DMS53 treated with DMSO at 0.1 percent for 48 hours (cell line): ENCODE measurements around the gene MAGEF1.

Experiments used
- DNase-seq: peaks from one replicate; lab custom pipeline; 2025; ENCODE audit not compliant: unreplicated experiment; lab: John Stamatoyannopoulos, UW

The MAGEF1 gene

DNA sequence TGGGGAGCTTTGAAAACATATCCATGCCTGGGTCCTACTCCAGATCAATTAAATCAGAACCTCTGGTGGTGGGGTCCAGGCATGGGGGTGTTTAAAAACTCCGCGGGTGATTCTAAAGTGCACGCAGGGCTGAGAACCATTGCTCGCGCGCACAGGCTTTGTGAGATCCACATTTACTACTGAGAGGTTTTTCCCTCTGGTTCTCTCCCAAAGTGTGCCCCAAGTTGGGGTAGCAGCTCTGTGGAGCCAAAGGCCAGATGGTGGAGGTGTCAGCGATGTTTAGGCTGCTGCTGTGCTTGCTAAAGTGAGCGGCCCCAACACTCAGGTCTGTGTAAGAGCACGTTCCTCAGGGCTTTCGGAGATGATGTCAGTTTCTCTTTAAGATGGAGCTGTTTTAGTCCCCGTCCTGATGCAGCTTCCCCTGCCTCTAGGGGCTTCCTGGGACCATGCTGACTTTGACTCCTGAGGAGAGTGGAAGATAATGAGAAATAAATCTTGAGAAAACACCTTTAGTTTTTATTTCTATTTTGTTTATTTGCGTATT, 13.4 kb upstream of the MAGEF1 start:
- no peak for DNase-seq

DNA sequence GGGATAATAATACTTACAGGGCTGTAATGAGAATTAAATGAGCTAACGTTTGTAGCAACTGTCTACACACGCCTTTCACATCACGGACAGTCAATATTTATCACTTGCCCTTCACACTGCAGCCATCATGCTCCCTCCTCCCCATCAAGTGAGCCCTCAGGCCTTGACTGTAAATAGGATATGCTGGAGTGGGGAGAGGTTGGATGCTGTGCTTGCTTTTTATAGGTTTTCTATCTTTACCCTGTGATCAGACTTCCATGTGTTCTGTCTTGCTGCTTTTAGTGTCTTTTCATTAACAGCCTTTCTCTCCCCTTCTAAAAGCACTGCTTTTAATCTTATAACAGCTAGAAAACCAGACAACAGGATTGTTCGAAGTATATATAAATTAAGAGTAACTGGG, 12.8 kb upstream of the MAGEF1 start:
- DNase-seq: no peak

DNA sequence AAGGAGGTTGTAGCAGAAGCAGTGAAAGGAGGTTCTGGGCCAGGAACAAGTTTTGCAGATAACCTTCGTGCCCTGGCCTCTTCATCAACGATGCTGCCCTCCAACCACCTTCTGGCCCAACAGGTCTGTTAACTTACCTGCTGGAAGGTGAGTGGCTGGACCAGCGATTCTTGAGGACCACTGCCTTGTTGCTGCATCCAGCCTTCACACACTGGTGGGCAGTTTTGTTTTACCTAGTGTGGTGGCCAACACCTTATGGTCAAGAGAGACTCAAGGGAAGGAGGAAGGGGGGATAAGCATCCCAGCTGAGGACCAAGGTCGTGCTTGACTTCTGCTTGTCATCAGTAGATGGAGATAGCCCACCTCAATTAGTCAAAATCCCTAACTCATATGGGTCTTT, 7.8 kb upstream of the MAGEF1 start:
- DNase-seq: no peak

DNA sequence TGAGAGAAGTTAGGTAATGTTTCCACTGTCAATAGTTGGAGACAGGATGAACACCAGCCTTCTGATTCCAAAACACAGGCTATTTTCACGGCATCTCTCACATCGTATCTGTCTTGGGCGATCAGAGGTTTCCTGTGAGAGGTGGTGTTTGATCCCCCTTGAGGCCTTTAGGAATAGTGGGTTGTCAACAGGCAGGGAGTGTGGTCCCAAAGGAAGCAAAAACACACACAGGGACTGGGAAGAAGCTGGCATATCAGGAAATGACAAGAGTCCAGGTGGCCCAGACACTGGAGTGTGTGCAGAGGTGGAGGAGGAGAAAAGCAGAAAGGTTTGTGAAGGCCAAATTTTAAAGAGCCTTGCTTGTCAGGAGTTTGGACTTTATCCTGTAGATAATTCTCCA, 6.6 kb upstream of the MAGEF1 start:
- DNase-seq: no peak

DNA sequence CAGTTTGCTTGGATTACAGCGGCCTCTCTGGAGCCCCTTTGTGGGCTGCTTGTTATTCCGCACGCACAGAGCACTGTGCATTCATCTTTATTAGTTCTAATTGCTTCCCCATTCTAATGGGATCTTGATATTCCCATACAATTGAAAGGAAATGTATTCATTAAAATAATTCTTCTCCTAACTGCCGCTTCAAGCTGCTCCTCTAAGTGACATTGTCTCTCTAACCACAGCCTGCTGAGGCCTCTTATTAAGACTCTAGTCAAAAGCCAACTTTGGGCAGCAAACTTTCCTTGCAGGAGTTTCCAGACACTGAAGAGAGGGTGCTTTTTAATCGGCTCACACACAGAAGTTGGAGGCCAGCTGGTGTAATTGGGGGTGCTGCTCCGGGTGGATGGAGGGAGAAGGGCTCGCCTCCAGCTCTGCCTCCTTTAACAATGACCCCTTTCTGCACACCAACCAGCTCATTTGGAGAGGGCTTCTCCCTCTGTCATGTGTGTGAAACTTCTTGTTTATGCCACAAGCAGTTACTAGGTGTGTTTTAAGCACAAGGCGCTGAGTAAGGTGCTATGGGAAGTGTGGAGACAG, 5.6 kb upstream of the MAGEF1 start:
- no peak for DNase-seq

DNA sequence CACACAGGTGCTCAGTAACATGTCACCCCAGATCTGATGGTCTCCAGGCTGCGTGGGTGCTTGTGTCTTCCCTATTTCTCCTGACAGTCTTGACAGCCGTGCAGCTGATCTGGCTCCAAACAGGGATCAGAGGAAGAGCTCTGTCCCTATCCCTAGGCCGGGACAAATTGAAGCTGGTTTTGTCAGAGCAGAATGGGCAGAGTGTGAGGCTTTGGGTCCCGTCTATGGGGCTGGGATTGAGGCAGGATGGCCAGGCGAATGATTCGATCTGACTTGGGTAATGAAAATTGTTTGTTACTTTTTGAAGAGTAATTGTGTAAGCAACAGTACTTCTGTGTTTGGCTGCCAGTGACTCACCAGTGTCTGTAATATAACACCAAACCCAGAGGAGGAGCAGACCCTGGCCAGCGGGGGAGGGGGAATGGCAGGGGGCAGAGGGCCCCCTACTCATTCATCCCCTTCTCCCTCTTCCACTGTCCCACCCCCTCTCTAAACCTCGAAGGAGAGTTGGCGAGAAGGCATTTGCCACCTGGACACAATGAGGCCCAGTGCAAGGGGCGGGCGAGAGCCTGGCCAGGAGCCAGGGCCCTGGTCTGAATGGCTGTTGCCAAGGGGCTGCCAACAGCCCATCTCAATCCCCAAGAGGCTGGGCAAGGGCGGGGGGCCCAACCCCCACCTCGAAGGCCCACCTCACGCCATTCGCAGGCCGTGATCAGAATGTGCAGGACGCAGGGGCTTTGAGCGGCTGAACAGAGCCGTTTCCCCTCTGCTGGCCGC, 4.9 kb upstream of the MAGEF1 start:
- DNase-seq: no peak

DNA sequence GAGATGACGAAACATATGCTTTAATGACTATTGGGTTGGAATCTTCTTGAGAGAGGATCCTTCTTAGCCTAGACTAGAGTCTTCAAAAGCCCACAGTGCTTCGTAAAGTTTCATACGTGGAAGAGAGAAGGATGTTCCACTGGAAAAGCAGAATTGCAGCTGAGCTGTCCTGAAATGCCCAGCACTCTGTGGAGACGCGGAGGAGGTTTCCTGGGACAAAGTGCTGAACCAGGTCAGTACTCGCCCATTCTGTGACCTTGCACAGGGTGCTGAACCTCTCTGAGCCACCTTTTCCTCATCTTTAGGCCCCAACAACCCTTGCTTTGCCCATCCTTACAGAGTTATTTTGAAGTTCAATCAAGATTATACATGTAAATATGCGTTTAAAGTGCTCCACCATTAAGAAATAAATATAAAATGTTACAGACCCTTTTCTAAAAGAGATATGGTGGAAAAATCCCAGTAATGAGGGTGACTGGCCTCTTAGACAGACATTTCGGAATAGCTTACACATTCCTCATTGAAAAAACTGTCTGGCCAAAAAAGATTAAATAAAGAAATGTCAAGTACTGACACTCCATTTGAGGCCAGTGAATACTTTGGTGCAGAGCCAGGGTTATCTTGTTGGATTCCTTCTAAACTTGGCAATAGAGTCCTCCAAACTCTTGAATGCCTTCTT, 4.2 kb upstream of the MAGEF1 start:
- no peak for DNase-seq

DNA sequence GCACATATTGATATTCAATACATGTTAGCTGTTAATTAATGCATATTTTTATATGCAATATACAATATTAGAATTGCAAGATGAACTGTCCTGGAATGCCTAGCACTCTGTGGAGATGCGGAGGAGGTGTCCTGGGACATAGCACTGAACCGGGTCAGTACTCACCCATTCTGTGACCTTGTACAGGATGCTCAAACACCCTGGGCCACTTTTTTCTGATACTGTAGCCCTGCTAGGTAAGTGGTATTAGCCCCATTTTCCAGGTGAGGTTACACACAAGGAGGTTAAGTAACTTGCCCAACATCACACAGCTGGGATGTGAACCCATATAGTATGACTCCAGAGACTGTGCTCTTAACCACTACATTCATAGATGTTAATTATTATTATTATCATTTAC, 1.7 kb upstream of the MAGEF1 start:
- DNase-seq: no peak

DNA sequence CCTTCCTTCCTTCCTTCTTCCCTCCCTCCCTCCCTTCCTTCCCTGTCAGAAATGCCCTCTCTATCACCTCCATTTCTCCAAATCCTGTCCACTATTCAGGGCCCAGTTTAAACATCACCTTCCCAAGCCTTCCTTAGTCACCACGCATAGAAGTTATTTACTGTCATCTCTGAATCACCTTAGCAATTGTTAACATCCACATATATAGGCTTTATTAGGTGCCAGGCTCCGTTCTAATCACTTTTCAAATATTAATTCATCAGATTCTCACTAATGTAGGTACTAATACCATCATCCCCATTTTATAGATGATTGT, 1.1 kb upstream of the MAGEF1 start:
- no peak for DNase-seq

DNA sequence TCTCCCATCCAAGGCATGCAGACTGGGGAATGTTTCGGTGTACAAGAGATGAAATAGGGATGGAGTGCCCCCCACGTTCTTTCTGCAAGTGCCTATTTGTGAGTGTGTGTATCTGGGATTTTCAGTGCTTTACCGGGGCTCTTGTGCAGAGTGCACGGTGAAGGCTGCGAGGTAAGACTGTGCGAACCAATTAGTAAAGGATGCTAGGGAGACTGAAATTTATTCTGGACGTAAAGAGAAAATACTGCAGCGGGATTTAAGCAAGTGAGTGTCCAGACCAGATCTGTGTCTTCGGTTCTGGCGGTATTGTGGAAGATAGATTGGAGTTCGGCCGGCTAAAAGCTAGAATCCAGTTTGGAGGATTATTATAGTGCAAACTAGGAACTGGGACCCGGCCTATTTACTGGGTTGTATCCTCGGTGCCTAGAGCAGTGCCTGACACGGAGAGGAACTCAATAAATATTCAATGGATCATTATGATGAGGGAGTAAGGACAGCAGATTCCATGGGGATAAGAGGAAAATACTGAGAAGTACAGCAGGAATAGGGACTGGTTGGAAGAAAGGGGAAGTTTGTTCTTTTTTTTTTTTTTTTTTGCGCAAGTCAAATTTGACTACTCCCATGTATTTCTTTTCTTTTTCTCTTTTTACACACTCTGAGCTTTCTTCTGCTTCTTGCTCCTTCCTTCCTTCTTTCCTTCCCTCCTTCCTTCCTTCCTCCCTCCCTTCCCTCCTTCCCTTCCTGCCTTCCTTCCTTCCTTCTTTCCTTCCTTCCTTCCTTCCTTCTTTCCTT, 580 bp upstream of the MAGEF1 start:
- DNase-seq: peak; percentile 36

DNA sequence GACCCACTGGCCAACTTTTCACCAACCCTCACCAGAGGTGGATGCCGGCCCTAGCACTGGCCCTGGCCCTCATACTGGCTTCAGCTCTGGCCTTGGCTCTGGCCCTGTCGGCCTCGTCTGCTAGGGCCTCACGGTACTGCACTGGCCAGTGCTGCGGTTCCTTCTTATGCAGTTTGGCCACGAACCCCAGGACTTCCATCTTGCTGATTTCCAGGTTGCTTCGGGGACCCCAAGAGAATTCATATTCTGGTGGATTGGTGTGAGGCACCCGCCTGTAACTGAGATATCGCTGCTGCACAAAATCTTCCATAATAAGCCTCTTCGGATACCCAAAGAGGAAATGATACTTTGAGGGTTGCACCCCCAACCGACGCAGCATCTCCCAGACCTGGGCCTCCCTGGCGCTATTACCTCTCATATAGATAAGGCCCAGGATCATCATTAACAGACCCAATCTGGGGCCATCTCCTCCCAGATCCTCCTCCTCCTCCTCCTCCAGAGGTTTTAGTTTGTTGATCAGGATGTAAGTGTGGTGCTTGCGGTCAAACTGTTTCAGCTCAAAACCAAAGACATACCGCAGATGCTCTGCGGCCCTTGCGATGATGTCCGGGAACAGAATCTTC, 883 bp downstream of the MAGEF1 start:
- no peak for DNase-seq

DNA sequence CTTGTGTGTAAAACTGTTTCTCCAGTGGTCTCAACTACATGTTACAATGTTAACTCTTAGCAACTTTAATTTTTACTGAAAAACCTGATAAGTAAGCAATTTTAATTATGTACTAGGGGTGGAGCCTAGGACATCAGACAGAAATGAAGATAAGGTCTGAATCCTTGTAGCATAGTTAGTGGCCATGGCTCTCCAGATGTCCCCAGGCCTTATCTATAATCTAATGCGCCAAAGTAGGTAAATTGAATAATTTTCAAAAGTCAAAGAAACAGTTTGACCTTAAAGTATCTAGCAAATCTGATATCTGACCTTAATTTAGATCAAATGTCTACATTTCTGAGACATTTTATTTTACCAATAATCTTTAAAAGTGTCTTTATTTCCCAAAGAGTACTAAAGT, 8.2 kb downstream of the MAGEF1 start:
- DNase-seq: no peak

DNA sequence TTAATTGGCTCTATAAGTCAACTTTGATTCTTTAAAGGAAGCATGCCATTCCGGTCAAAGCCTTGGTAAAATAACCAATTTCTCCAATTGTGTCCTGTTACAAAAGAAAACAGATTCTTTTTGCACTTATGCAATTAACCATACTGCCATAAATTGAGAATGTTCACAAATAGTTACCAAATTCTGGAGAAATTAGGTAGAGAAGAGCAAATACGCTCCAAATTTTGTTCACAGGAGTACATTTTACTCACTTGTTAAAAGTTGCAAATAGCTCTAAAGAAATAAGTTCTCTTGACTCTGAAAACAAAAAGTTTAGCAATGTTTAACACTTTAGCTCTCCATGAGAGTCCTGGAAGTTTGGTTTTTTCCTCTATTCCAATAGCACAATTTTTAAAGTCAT, 11.1 kb downstream of the MAGEF1 start:
- DNase-seq: no peak

DNA sequence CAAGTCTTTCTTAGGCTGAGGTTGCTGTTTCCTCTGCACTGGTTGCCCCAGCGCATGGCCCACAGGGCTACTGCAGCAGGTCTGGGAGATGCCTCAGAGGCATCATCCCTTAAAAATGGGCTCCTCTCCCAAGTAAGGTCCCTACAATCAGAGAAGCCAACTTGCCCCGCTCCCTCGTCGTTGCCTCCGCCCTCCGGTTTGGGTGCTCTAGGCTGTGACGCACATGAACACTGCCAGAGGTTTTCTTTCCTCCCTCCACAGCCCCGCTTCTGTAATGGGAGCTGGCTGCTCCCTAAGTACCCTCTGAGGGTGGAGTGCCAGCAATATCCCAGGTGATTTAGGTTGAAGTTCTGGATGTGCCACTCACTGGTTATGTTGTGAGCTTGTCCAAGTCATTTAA, 14.0 kb downstream of the MAGEF1 start:
- DNase-seq: no peak

DNA sequence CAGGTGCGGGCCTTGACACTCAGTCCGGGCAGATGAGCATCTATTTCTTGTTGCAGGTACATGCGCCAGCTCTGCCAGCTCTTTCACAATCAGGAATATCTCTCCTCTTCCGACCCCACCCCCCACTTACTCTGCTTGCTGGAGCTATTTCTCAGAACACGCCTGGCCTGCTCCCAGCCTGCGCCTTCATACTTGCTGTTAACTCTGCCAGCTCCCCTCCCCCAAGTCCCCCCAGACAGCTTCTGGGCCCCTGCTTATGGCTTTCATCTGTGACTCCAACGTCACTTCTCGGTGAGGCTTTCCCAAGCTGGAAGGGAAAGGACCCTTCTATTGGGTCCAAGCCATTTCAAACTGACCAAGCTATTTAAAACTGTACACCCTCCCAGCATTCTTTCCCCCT, 15.2 kb downstream of the MAGEF1 start:
- DNase-seq: no peak

DNA sequence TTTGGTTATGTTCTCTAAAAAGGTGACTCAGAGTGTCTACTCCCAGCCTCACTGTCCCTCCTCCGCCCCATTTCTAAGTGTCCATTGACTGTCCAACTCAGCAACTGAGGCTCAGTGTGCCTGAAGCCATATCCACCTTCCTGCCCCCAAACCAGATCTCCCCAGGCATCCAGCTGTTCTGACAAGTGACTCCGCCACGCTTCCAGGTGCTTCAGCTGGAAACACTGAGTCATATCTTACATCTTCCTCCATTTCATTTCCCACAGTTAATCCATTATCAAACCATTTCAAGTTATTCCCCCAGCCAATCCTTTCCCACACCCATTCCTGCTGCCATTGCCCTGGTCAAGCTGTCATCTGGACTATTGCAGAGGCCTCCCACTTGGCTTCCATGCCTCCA, 17.1 kb downstream of the MAGEF1 start:
- DNase-seq: no peak

DNA sequence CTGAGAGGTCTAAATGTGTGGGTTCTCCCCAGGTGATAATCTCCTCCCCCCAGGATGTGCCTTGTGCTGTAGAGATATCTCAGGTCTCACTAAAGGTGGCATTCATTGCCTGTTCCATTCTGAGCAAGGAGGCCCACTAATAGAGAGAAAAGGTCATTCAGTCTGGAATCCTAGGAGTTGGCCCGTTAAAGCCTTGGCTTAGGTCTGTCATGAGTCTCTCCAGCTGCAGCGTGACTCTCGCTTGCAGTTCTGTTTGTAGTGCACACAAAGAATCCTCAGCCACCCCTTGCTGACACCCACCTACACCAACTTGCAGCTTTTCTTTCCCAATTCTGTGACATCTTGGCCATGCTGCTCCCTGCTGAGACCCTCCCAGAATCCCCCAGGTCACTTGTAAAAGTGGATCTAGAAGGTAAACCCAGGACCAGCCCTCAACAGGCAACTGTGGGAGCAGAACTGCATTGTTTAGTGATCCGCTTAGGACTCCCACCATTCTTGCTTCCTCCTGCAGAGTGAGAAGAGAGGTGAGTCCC, 17.7 kb downstream of the MAGEF1 start:
- no peak for DNase-seq

DNA sequence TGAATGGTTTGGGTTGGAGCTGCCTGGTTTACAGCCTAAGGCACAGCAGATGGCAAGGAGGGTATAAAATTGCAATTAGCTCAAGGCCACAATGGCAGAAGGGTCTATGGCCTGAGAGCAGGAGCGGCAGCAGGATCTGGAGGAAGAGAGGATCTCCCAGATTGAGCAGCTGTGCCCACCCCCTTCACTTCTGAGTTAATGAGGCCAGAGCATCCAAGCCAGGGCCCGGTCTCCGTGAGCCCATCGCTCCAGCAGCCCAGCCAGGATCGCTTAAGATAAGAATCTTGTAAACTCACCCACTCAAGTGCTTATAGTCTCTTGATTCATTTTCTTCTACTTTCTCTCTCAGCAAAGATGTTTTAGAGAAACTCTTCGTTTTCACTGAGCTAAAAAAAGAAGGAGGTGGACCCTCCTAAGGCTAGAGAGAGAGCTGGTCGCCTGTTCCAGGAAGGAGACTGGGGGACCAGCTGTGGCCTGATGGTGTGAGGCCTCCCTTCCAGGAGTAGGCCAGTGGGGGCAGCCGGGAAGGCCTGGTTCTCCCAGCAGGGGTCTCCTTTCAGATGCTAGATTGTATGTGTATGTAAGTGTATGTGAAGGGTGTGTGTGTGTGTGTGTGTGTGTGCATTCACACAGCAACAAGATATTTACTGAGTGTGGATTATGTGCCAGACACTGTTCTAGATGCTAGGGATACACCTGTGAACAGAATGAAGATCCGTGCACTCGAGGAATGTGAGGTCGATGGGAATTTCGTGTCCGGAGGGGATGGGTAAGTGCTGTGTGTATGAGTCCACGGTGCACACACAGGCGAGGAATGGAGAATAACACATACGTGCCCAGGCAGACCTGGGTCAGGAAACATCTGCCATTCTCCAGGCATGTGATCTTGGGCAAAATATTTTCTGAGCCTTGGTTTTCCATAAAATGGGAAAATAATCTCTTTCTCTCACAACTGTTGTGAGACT, 18.6 kb downstream of the MAGEF1 start:
- no peak for DNase-seq

DNA sequence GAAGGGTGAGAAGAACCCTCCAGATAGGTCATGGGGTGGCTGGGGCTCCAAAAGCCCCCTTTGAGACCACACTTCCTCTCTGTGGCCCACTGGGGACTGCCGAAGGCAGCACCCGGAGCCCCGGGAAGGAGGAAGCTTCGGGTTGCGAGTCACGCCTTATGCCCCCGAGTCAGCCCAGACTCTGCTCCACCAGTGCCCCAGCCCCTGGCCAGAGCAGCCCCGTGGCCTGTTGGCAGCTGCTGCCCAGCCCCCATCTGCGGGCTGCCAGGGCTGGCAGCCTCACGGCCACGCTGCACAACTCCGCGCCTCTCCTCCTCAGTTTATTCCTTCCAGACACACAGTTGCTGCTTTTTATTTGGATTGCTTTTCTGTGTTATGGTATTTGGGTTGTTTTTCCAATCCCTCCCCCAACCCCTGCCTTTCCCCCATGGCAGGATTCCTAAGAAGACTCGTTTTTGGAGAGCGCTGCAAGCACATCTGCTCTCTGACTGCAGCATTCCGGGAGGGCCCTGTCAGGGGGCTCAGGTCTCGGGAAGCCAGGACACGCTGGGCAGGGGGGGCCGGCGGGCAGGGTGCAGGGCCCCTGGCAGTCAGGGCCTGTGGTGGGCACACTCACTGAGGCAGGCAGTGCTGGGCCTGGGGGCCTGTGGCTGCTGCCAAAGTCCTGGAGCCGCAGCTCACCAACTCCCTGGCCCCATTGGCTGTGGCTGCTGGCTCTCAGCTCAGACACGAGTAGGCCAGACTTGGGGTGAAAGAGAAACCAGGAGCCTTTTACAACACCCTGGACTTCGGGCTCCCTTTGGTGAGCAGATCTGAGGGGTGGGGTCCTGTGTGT, 20.2 kb downstream of the MAGEF1 start:
- no peak for DNase-seq
